ENCODE measurements around the gene SCAMP1.

DNA sequence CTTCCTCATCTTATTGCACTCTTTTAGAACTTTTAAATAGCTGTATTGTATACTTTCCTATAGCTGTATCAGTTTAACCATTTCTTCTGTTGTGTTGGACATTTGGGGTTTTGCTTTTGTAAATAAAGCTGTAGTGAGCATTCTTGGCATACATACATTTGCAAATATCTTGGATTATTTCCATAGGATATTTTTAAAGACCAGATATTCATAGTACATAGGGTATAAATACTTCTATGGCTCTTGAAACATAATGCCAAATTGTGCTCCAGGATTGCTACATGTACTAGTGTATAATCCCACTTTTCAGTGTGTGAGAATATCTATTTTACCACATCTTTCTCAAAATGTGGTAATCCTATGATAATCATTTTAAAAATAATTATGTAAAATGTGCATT lies 51.2 kb downstream of the SCAMP1 start:
- no peak for TF ChIP-seq EZH2 (IDR thresholded peaks at IDR 0.05; ENCODE audit: insufficient read depth, poor library complexity, severe bottlenecking)
- no peak for TF ChIP-seq EZH2phosphoT487 (IDR thresholded peaks at IDR 0.05; ENCODE audit: insufficient read depth, low read depth)
